Astrocyte of the hippocampus (primary cell): ENCODE data around the gene ACBD6.
"Not testable (repeated sequence)": the region's sequence is repeated elsewhere in the genome, so short reads cannot be mapped to it uniquely, and the experiment has no call there.

ENCODE experiments used
- DNase-seq: peaks from one replicate; pipeline ENCODE4 v3.0.0; 2011; ENCODE audit warnings: low read depth, low spot score

ACBD6 gene

DNA sequence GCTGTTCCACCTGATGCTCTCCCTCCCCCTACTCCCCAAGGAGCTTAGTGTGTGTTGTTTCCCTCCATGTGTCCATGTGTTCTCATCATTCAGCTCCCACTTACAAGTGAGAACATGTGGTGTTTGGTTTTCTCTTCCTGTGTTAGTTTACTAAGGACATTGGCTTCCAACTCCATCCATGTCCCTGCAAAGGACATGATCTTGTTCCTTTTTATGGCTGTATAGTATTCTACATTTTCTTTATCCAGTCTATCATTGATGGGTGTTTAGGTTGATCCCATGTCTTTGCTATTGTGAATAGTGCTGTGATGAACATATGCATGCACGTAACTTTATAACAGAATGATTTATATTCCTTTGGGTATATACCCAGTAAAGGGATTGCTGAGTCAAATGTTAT, 81.2 kb downstream of the ACBD6 start:
- not testable (repeated sequence) for DNase-seq

DNA sequence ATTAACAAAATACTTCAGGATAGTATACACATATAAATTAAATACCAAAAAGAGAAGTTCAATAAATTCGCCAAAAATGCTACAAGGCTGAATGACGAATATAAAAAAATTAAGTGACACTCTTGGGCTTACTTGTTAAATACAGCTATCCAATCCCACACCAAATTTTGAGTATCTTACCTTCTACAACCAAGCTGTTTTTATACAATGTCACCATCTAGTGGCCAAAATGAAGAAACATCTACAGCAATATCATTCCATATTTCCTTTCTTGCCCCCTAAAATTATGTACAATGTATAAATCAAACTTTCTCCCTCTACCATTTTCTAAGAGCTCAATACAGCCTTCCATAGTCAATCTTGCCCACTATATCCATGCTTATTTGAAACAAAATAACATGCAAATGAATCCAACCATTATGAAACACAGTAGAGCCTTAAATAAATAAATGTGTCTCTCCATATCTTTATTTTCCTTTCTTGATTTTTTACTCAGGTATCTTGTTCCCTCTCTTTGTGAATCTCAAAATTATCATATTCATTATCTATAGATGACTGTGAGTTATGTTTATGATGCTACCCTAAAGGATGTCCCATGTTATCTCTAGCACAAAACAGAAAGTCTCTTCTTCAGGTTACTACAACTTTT, 86.3 kb downstream of the ACBD6 start:
- peak; percentile 34 for DNase-seq

DNA sequence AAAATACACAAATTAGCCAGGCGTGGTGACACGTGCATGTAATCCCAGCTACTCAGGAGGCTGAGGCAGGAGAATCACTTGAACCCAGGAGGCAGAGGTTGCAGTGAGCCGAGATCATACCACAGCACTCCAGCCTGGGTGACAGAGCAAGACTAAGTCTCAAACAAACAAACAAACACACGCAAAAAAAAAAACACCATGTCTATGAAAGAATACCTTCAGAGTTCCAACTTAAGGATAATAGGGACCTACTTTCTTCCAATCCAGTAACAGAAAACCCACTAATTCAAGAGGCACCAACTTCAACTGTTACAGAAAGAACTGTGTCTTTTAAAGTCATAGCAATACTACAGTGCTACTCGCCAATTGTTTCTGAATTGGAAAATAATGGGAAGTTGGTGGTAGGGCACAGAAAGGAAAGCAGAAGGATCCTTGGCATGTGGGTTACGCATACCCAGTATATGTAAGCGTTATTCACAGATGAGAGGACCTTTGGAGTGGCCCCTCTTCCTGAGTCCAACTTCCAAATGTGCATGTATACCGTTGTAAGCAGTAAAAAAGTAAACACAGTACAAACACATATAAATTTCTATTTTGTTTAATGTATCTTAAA, 87.0 kb downstream of the ACBD6 start:
- DNase-seq: no peak

GRCh38 chr1:180412583-180412982, 89.8 kb downstream of the ACBD6 start:
- no peak for DNase-seq

DNA sequence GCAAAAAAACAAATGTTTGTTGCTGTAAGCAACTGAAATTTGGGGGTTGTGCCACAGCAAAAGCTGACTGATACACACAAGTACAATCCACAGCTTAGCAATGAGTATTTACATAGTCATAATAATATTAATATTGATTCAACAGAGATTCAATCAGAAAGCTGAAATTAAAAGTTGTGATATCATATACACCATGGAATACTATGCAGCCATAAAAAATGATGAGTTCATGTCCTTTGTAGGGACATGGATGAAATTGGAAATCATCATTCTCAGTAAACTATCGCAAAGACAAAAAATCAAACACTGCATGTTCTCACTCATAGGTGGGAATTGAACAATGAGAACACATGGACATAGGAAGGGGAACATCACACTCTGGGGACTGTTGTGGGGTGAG, 94.2 kb downstream of the ACBD6 start:
- DNase-seq: not testable (repeated sequence)

DNA sequence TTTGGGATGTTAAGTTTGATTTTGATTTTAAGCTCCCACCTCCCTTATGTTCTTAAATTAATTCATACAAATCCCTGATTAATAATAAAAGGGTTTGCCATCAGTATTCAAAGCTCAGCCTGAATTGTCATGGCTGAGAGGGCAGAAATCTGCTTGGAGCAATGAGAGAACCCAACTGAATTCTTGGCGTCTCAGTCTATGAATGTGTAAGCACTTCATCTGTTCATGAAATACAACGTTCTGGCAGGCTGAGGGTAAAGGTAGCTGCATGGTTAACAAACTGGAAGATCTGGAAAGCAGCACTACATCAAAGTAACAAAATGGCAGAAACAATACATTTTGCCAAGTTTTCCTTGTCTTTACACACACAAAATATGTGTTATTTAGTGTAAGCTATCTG, 95.3 kb downstream of the ACBD6 start:
- no peak for DNase-seq

DNA sequence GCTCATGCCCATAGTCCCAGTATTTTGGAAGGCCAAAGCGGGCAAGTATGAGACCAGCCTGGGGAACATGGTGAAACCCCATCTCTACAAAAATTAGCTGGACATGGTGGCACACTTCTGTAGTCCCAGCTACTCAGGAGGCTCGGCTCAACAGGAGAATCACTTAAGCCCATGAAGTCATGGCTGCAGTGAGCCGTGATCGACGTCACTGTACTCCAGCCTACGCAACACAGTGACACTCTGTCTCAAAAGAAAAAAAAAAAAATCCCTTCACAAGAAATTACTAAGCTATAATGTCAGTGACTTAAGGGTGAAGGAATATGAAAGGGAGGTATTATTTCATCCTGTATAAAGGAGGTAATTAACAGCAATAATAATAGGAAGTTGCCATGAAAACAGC, 99.8 kb downstream of the ACBD6 start:
- DNase-seq: no peak

DNA sequence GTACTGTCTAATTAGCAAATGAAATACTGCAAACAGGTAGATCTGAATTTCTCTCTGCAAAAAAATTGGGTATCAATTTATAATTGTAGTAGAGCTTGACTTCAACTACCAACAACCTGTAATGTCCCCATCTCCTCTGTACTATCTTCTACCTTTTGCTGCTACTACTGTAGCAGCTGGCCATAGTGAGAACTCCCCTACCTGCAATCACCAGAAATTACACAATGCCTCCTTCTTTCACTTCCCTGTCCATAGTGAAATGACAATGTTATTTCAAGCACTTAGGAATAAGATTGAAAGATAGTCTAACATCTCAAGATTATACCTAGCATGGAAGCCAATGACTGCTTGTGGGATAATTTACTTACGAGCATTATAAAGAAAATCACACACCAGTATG, 100.4 kb downstream of the ACBD6 start:
- DNase-seq: no peak

DNA sequence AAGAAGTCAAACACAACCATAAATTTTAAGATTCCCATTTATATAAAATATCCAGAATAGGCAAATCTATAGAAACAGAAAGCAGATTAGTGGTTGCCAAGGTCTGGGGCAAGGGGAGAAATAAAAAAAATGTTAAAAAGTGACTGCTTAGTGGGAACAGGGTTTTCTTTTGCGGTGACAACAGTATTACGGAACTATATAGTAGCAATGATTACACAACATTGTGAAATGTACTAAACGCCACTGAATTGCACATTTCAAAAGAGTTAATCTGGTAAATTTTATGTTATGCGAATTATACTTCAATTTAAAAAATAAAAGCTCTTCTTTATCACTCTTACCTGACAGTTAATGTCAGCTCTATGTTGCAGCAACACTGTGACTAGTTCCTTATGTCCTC, 105.2 kb downstream of the ACBD6 start:
- DNase-seq: no peak

- DNase-seq: no peak
These were observed 109.8 kb downstream of the ACBD6 start for GRCh38 chr1:180392427-180393145.

DNA sequence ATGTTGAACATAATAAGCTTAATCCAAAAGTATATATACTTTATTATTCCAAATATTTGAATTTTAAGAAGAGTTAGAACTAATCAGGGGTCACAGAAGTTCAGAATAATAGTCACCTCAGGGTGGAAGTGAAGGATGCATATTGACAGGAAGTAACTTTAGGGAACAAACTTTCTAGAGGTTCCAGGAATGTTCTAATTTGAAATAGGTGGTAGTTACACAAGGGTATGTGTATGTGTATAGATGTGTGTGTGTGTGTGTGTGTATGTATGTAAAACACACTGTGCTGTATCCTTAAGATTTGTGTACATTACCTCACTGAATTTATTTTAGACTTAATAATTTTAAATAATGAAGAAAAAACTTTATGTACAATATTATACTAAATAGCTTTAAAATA, 110.4 kb downstream of the ACBD6 start:
- no peak for DNase-seq

DNA sequence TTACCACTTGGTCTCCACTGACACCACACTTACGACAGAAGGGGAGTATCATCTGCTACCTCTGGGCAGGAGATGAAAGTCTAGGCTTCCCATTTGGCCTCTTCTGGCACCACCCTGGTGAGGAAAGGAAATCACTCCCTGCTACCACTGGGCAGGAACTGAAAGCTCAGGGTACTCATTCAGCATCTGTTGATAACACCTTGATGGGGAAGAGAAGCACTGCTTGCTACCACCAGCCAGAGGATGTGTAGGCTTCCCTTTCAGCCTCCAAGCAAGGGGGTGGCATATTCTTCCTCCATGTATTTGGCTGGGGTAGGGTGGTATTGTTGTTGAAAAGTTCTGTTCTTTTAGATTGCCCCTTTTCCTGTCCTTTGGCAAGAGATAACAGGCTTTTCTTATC, 115.0 kb downstream of the ACBD6 start:
- DNase-seq: no peak

DNA sequence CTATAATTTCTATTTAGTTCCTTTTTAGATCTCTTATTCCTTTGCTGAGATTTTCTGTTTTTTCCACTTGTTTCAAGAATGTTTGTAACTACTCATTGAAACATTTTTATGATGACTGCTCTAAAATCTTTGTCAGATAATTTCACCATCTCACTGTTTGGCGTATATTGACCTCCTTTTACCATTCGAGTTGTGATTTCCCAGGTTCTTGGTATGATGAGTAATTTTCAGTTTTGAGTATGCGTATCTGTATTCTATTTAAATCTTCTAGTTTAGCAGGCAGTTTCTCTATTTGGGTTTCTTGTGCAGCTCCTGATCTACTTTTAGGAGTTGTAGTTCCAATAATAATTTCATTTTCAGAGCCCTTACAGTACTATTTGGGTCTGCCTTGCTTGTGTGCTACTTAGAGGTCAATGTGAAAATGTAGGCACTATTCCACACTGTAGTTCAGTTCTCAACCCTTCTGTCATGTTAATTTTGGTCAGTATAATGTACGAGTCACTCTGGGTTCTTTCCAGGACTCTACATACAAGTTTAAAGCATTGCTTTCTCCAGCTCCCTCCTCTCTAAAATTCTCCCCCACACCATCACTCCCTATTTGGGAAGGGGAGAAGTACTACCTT, 115.5 kb downstream of the ACBD6 start:
- no peak for DNase-seq

DNA sequence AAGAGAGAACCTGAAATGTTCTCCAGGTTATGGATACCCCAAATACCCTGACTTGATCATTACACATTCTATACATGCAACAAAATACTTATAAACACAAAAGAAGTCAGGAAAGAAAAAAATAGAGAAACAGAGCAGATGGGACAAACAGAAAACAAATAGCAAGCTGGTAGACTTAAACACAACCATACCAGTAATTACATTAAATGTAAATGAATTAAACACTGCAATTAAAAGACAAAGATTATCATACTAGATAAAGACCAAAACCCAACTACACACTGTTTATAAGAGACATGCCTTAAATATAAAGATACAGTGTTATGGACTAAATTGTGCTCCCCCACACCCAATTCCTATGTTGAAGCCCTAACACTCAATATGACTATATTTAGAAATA, 117.2 kb downstream of the ACBD6 start:
- no peak for DNase-seq

DNA sequence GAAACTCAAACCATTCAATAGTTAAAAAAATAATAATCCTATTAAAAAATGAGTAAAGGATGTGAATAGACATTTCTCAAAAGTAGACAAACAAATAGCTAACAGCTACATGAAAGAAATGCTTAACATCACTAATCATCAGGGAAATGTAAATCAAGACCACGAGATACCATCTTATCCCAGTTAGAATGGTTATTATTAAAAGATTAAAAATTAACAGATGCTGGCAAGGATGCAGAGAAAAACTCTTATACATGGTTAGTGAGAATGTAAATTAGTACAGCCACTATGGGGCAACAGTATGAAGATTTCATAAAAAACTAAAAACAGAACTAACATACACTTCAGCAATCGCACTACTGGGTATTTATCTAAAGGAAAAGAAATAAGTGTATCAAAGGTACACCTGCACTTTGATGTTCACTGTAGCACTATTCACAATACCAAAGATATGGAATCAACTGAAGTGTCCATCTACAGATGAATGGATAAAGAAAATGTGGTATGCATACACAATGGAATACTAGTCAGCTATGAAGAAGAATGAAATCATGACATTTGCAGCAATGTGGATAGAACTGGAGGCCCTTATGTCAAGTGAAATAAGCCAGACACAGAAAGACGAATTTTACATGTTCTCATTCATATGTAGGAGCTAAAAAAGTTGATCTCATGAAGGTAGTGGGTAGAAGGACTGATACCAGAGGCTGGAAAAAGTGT, 117.9 kb downstream of the ACBD6 start:
- DNase-seq: no peak

DNA sequence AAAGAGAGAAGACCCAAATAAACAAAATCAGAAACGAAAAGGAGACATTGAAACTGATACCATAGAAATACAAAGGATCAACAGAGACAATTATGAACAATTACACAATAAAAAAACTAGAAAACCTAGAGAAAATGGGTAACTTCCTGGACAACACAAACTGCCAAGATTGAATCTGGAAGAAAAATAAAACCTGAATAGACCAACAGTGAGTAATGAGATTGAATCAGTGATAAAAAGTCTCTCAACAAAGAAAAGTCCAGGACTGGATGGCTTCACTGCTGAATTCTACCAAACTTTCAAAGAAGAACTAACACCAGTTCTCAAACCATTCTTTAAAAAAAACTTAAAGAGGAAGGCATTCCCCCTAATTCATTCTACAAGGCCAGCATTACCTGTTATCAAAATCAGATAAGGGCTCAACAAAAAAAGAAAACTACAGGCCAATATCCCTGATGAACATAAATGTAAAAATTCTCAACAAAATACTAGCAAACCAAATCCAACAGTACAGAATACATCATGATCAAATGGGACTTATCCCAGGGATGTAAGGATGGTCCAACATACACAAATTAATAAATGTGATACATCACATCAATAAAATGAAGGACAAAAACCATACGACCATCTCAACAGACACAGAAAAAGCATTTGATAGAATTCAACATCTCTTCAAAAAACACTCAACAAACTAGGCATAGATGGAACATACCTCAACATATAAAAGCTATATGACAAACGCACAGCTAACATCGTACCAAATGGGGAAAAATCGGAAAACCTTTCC, 119.9 kb downstream of the ACBD6 start:
- DNase-seq: peak; percentile 18

GRCh38 chr1:180381184-180381580, 121.2 kb downstream of the ACBD6 start:
- DNase-seq: no peak

DNA sequence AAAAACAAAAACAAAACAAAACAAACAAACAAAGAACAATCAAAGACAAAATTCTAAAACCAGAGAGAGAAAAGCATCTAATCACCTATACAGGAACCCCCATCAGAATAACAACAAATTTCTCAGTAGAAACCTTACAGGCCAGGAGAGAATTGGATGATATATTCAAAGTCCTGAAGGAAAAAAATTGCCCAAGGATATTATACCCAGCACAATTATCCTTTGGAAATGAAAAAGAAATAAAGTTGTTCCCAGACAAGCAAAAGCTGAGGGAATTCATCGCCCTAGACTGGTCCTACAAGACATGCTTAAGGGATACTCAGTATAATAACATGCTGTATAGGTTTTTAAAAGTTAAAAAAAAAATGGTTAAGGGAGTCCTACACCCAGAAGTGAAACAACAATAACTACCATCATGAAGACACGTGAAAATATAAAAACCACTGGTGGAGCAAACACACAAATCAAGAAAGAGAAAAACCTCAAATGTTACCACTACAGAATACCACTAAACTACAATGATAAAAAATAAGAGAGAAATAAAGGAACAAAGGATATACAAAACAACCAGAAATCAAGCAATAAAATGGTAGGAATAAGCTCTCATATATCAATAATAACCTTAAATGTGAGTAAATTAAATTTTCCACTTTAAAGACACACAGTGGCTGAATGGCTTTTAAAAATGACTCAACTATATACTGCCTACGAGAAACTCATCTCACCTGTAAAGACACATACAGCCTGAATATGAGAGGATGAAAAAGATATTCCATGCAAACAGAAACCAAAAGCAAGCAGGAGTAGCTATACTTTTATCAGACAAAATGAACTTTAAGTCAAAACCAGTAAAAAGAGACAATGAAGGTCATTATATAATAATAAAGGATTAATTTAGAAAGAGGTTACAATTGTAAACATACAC, 121.9 kb downstream of the ACBD6 start:
- DNase-seq: no peak

GRCh38 chr1:180376800-180377199, 125.6 kb downstream of the ACBD6 start:
- DNase-seq: no peak

DNA sequence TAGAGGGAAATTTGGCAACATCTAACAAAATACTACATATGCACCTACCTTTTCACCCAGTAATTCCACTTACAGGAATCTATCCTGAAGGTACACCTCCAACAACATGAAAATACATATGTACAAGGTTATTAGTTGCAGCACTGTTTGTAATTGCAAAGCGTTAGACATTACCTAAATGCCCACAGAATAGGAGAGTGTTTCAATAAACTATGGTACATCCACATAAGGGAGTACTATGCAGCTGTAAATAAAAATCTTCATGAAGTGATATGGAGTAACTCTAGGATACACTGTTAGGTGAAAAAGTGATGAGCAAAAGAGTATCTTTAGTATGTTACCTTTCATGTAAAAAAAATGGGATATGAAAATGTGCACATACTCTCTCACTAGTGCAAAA, 126.1 kb downstream of the ACBD6 start:
- no peak for DNase-seq
